GM21529 (cell line): ENCODE results near the gene RPS3.
"Not testable (repeated sequence)": the region's sequence is repeated elsewhere in the genome, so short reads cannot be mapped to it uniquely, and the experiment has no call there.

ENCODE experiments used
- ATAC-seq: cut with Tn5 transposase; IDR thresholded peaks from one replicate; pipeline ENCODE4 v1.9.1; 2021; ENCODE audit not compliant: unreplicated experiment

RPS3 gene

DNA sequence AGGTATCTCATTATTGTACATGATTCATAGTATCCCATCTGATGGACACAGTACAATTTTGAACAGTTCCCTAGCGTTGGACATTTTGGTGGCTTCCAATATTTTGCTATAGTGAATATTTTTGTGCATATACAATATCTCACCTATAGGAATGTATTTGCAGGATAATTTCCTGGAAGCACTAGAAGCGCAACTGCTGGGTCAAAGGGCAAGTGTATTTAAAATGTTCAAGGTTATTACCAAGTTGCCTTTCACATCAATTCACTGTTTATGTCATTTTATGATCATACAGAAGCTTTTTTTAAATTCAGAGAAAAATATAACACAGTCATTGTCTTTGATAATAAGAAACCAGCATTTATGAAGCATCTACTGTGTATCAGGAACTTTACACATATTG is 19.1 kb upstream of the RPS3 start:
- ATAC-seq = no peak

DNA sequence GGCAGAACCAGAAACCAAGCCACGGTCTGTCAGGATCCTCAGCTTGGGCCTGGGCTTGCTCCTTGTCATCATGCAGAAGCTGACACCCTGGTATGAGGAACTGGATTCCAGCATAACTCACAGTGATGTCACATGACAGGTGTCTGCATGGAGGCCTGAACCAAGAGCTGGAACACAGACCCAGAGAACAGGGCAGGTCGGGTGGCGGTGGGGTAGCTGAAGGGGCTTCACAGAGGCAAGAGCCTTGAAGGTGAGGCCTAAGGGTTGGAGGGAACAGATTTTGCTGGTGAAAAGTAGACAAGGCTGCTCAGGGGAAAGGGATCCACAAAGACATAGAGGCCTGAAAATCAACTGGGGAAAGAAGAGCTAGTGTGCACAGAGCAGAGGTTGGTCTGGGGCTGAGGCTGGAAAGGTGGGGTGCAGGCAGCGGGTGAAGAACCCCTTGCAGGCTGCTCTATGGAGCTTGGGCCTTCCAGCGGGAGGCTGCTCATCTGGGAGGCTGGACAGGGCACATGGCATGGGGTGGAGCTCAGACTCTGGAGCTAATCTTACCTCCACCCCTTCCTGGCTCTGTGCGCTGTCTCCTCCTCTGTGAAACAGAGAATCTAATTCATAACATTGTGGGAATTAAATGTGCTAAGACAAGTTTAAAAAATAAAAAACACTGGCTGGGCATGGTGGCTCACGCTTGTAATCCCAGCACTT is 18.4 kb upstream of the RPS3 start:
- ATAC-seq = no peak

- no peak for ATAC-seq
Observed at GRCh38 chr11:75383246-75383645, 16.1 kb upstream of the RPS3 start.

GRCh38 chr11:75384438-75385080 is 14.8 kb upstream of the RPS3 start:
- no peak for ATAC-seq

- ATAC-seq = no peak
Observed at GRCh38 chr11:75386942-75387630, 12.2 kb upstream of the RPS3 start.

DNA sequence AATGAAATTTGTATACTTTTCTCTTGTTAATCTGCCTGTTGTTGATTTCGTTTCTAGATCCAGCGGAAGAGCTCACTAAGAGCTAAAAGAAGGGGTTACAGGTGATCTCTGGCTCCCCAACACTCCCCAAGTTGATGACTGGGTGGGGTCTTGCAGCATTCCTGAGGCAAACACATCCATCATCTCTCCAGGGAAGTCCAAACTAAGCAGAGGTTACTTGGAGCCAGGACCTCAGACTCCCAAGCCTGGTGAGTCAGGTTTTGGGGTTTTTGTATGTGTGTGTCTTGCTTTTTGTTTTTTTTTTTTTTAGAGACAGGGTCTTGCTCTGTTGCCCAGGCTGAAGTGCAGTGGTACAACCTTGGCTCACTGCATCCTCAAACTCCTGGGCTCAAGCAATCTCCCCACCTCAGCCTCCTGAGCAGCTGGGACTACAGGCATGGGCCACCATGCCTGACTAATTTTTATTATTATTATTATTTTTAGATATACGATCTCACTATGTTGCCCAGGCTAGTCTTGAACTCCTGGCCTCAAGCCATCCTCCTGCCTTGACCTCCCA is 11.5 kb upstream of the RPS3 start:
- ATAC-seq = no peak

DNA sequence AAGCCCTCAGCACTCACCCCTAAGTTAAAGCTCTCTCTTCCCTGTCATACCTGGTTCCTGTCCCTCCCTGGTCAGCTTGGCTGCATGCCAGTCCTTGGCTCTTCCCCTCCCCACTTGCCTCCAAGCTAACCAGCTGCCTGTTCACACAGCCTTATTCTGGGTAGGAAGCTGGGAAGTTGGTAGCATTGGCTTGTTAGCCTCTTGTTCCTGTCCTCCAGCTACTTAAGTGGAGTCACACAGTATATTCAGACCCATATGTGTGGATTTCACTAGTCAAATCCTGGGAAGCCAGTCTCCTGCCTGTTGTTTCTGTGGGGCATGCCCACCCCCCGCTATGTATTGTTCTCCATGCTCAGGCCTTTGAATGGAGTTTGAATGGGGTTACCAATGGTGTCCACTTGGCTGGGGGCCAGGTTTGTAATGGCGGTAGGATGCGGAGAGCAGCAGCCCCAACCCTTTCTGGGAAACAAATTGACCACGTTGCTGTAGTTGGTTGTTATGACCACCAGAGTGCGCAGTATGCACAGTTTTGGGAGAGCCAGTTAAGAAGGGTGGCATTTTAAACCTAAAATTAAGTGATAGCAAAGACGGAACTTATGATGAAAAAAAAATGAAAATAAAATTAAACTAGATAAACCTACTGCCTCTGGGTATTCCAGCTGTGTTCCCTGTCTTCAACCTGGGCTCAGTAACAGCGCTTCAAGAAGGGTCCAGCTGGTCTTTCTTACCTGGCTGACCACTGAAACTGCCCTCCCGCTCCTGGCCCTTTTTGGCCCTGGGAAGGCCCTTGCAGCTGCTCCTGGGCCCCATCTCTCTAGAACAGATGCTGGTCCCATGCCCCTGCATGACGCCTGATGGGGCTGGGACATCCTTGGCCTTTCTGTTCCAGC is 10.7 kb upstream of the RPS3 start:
- peak; percentile 58 for ATAC-seq

DNA sequence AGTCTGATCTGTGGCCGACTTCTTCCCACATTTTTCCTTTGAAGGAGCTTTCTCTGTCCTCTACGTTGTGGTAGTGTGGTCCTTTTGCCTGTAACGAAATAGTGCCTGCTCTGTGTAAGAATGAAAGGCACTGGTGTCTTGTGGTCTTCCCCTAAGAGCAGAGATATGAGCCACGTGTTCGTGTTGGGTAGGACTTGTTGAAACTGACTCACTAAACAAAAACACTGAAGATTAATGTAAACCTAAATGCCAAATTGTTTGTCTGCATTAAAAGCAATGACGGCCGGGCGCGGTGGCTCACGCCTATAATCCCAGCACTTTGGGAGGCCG is 10.1 kb upstream of the RPS3 start:
- ATAC-seq = no peak

DNA sequence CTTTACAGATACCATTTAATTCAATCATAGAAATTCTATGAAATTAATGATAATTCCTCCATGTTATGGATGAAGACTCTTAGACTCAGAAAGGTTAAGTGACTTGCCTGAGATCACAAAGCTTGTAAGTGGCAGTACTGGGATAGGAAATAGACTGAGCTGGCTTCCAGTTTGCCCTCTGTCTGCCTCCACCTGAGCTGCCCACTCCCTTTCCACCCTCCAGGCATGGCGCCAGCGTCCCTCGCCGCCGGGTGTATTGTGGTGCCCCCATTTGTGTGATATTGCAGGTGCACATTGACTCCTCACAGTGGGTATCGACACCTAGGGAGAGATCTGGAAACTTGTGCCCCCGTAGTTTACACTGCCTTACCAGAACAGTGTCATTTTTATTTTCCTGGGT is 9.4 kb upstream of the RPS3 start:
- no peak for ATAC-seq

DNA sequence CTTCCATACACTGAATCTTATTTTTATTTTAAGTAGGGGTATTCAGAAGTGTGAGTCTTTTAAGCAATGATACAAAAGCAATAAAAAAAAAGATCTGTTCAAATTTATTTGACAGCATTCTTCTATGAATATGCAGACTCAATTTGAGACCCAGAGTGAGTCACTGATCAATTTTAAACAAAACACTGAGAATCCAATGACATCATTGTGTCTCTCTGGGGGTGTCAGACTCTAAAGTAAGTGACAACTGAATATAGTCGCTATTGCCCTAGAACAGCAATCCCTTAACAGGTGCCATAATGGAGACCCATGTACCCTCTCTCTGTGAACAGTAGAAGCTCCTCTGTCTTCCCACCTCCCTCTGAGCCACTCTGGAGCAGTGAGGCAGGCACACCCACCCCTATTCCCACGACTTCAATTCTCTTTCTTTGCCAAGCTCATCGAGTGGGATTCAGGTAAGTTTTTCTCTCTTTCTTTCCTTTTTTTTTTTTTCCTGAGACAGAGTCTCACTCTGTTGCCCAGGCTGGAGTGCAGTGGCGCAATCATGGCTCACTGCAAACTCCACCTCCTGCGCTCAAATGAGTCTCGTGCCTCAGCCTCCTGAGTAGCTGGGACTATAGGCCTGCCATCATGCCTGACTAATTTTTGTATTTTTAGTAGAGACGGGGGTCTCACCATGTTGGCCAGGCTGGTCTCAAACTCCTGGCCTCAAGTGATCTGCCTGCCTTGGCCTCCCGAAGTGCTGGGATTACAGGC is 5.1 kb upstream of the RPS3 start:
- no peak for ATAC-seq

GRCh38 chr11:75398906-75399305 is 412 bp upstream of the RPS3 start:
- no peak for ATAC-seq

DNA sequence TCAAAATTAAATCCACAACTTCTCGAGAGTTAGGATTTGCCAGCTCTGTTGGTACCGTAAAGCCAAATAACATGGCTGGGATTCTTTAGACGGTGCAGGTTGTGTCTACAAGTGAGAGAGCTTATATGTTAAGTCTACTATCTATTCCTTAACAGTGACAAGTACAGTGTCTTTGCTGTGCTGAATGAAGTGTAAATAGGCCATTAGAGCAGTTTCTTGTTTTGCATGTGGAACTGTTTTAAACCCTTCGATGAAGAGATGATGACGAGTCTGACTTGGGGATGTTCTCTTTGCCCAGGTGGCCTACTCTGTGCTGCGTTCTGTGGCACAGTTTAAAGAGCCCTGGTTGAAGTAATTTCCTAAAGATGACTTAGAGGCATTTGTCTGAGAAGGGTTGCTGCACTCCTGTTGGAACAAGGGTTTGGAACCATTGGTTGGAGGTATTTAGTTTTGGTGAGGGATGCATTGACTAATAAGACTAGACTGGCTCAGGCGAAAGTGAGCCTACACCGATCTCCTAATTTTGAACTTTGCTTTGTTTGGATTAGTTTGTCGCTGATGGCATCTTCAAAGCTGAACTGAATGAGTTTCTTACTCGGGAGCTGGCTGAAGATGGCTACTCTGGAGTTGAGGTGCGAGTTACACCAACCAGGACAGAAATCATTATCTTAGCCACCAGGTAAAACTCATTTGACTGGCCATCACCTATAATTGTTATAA is 988 bp downstream of the RPS3 start:
- no peak for ATAC-seq

- no peak for ATAC-seq
Observed at GRCh38 chr11:75402002-75402773, 2.9 kb downstream of the RPS3 start.

DNA sequence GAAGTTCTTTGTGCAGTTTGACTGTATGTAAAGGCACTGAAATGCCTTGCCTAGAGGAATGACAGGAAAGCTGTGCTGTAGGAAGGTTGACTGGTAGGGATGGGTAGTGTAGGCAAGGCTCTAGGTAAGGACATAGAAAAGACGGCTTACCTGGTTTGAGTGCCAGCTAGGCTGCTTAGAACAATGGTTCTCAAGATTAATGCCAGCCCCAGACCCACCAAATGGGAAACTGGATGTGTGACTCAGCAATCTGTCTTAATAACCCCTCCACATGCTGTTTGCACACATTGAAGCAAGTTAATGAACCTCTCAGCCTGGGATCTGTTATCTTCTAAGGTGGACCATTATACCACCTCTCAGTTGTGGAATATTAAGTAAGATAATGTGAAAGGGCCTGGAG is 3.7 kb downstream of the RPS3 start:
- ATAC-seq = no peak

- no peak for ATAC-seq
Observed at GRCh38 chr11:75403983-75404658, 4.8 kb downstream of the RPS3 start.

- ATAC-seq = no peak
Observed at GRCh38 chr11:75406338-75406777, 7.0 kb downstream of the RPS3 start.

DNA sequence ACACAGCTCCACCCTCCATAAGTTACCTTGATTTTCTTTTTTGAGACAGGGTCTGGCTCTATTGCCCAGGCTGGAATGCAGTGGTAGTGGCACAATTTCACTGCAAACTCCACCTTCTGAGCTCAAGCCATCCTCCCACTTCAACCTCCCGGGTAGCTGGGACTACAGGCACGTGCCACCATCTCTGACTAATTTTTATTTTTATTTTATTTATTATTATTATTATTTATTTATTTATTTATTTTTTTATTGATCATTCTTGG is 9.6 kb downstream of the RPS3 start:
- ATAC-seq = no peak

DNA sequence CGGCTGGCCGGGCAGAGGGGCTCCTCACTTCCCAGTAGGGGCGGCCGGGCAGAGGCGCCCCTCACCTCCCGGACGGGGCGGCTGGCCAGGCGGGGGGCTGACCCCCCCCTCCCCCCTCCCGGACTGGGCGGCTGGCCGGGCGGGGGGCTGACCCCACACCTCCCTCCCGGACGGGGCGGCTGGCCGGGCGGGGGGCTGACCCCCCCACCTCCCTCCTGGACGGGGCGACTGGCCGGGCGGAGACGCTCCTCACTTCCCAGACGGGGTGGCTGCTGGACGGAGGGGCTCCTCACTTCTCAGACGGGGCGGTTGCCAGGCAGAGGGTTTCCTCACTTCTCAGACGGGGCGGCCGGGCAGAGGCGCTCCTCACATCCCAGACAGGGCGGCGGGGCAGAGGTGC is 10.7 kb downstream of the RPS3 start:
- ATAC-seq = not testable (repeated sequence)

- ATAC-seq = not testable (repeated sequence)
Observed at GRCh38 chr11:75413146-75413545, 13.8 kb downstream of the RPS3 start.
